Retinal pigment epithelial cell (primary cell): Measurements from ENCODE around the gene SMARCC1.

ENCODE experiments used
- DNase-seq: peaks from one replicate; pipeline ENCODE4 v3.0.0-alpha.2; 2010; ENCODE audit warnings: low read depth
- H3K4me3 ChIP-seq: 2 replicates; pipeline ENCODE4 v1.5.1; 2011; ENCODE audit warnings: mild to moderate bottlenecking, low read length, control low read depth, moderate library complexity
- CTCF ChIP-seq: conservative IDR thresholded peaks from 2 replicates; pipeline ENCODE4 v1.5.1; 2011; ENCODE audit warnings: low read depth, low read length, control low read depth, inconsistent platforms

The SMARCC1 gene

GRCh38 chr3:47556351-47556750 lies 225.3 kb downstream of the SMARCC1 start:
- H3K4me3 ChIP-seq = no peak overlapping the region
- no peak for DNase-seq
- TF ChIP-seq CTCF = no peak

GRCh38 chr3:47554335-47554734 lies 227.4 kb downstream of the SMARCC1 start:
- no peak for DNase-seq
- no peak for TF ChIP-seq CTCF
- H3K4me3 ChIP-seq = no peak overlapping the region

- H3K4me3 ChIP-seq = no peak overlapping the region
- no peak for DNase-seq
- no peak for TF ChIP-seq CTCF
Observed at GRCh38 chr3:47553407-47553806, 228.3 kb downstream of the SMARCC1 start.

GRCh38 chr3:47542471-47543173 lies 239.1 kb downstream of the SMARCC1 start:
- no peak overlapping the region for H3K4me3 ChIP-seq
- no peak for TF ChIP-seq CTCF
- no peak for DNase-seq

- DNase-seq = no peak
- no peak for TF ChIP-seq CTCF
- H3K4me3 ChIP-seq = no peak overlapping the region
Observed at GRCh38 chr3:47541583-47542108, 240.0 kb downstream of the SMARCC1 start.

GRCh38 chr3:47540281-47540680 lies 241.4 kb downstream of the SMARCC1 start:
- peak; percentile 59 for DNase-seq
- TF ChIP-seq CTCF = no peak
- H3K4me3 ChIP-seq = no peak overlapping the region

GRCh38 chr3:47536967-47537366 lies 244.7 kb downstream of the SMARCC1 start:
- DNase-seq = no peak
- no peak overlapping the region for H3K4me3 ChIP-seq
- TF ChIP-seq CTCF = no peak
